Aorta (tissue), 5 donors: ENCODE measurements around the gene YPEL1. TPM values are rescaled to one million over a fixed set of nuclear protein-coding genes. Genes with fewer than 3 reads are reported as not detected.

Experiments
- ATAC-seq: fragments of 200-7000 bp; cut with Tn5 transposase; one replicate; pipeline ENCODE4 v1.9.1; 2022; ENCODE audit warnings: moderate library complexity; ENCODE audit not compliant: low FRiP score
- DNase-seq, 2 donors: peaks; one replicate each; pipeline ENCODE4 v3.0.0-alpha.2; 2020
- H3K27ac ChIP-seq, 2 donors: one replicate each; pipeline ENCODE4 v1.5.1; 2013; ENCODE audit warnings: low read length in 2 of 2, mild to moderate bottlenecking in 2 of 2, moderate library complexity in 2 of 2, control low read depth in 1 of 2, inconsistent platforms in 1 of 2, low read depth in 1 of 2
- H3K27me3 ChIP-seq, 2 donors: one replicate each; pipeline ENCODE4 v1.6.1; 2013; ENCODE audit warnings: control low read depth in 1 of 2, low read length in 1 of 2, mild to moderate bottlenecking in 1 of 2, moderate library complexity in 1 of 2; ENCODE audit not compliant: insufficient read depth in 2 of 2, control insufficient read depth in 1 of 2
- H3K36me3 ChIP-seq, 2 donors: one replicate each; pipeline ENCODE4 v1.6.1; 2013; ENCODE audit warnings: control low read depth in 1 of 2, low read length in 1 of 2, mild to moderate bottlenecking in 1 of 2; ENCODE audit not compliant: insufficient read depth in 2 of 2, control insufficient read depth in 1 of 2
- H3K4me1 ChIP-seq, 2 donors: one replicate each; pipeline ENCODE4 v1.6.1; 2013; ENCODE audit warnings: low read length in 2 of 2, control low read depth in 1 of 2, mild to moderate bottlenecking in 1 of 2, moderate library complexity in 1 of 2; ENCODE audit not compliant: insufficient read depth in 2 of 2, control insufficient read depth in 1 of 2
- H3K4me3 ChIP-seq, 2 donors: one replicate each; pipeline ENCODE4 v1.5.1; 2013; ENCODE audit warnings: low read length in 2 of 2, control low read depth in 1 of 2, mild to moderate bottlenecking in 1 of 2
- H3K9me3 ChIP-seq: one replicate; pipeline ENCODE4 v1.6.1; 2013; ENCODE audit warnings: mild to moderate bottlenecking, low read length; ENCODE audit not compliant: control insufficient read depth
- WGBS, 2 donors: extraction: QIAGEN DNeasy Blood & Tissue Kit; methylation state at CpG; one replicate each; pipeline ENCODE4 v1.1.7; 2013; 5-methylcytosine and 5-hydroxymethylcytosine counted together
- intact Hi-C, 2 donors: fragments of 100-400 bp; cut with DNase I; formaldehyde crosslinking; loops; one replicate each; pipeline versions ENCODE4 v1.14.2 to v1.15.0; 2022
- polyA plus RNA-seq, 2 donors: library from polyadenylated mRNA; stranded (reverse); fragments of 200-250 nt; gene quantifications; one replicate each; pipeline ENCODE4 v1.2.3, GENCODE V29; 2013
- total RNA-seq, 2 donors: library from RNA; stranded (reverse); fragmentation: NEBNext Ultra II Directional; extraction: Animal tissue kit (Norgen Biotek cat#: 25700); gene quantifications; one replicate each; pipeline ENCODE4 v1.2.1, GENCODE V29; 2021
- donor health status: healthy with polysubstance abuse.
- donor health status: Bipolar disorder and iron deficiency.
- donor health status: DM: no; HTN: no; CAD: no.
- donor health status: DM: no; HTN: no; CAD: no.
- donor health status: DM: yes; HTN: yes; CAD: no.

The YPEL1 gene
- total and polyA plus RNA-seq, 4 donors: 2.0 to 9.1 (median 4.8) TPM

- DNase-seq (no peak), ATAC-seq (no peak)
- Histone ChIP-seq H3K36me3 (peaks cover 6 to 7% of the 10 kb centered on the region in 2 donors), H3K27me3 (no peaks in the 10 kb centered on the region), H3K9me3 (no peaks in the 10 kb centered on the region), H3K4me1 (no peaks in the 10 kb centered on the region), H3K27ac (no peak overlapping the region), H3K4me3 (no peak overlapping the region)
- intact Hi-C loops: no loop called here
- 83 to 85% methylated on average over 6 of the region's 6 CpGs for WGBS, 2 donors
These were observed 63.4 kb downstream of the YPEL1 start for GRCh38 chr22:21672107-21672629.

DNA sequence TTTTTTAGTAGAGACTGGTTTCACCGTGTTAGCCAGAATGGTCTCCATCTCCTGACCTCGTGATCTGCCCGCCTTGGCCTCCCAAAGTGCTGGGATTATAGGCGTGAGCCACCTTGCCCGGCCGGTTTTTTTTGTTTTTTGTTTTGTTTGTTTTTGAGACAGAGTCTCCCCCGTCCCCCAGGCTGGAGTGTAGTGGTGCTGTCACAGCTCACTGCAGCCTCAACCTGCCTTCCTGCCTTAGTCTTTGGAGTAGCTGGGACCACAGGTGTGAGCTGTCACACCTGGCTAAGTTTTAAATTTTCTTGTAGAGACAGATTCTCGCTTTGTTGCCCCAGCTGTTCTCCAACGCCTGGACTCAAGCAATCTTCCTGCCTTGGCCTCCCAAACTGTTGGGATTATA lies 66.6 kb downstream of the YPEL1 start:
- intact Hi-C loops: loop anchor here in 1 of 2 donors (5.0 kb wide), 1 partner anchor 268 kb away; no protein-coding TSS in a partner anchor
- H3K4me3 ChIP-seq: no peak overlapping the region
- no peaks in the 10 kb centered on the region for H3K9me3 ChIP-seq
- H3K27ac ChIP-seq: no peak overlapping the region
- no peak for ATAC-seq
- DNase-seq: no peak
- no peaks in the 10 kb centered on the region for H3K4me1 ChIP-seq
- peaks cover 6 to 7% of the 10 kb centered on the region in 2 donors for H3K36me3 ChIP-seq
- H3K27me3 ChIP-seq: no peaks in the 10 kb centered on the region
- WGBS, 2 donors: 86 to 90% methylated on average over 8 to 9 of the region's 9 CpGs

DNA sequence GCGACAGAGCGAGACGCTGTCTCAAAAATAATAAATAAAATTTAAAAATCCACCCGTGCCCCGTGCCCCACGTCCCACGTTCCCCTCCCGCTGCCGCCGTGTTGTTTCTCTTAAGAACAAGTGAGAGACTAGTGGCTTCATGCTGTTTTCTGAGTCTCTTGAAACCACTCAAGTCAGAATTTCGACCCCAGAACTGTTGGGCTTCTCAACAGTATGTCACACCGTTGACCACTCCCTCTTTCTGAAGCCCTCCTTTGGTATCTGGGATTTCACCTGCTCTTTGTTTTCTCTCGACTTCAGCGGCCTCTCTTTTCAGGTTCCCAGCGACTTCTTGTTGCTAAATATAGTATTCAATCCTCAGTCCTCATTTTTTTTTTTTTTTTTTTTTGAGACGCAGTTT lies 68.8 kb downstream of the YPEL1 start:
- H3K4me1 ChIP-seq: no peaks in the 10 kb centered on the region
- ATAC-seq (no peak), DNase-seq (no peak)
- H3K36me3 ChIP-seq: no peaks in the 10 kb centered on the region
- 47% methylated on average over 16 of the region's 16 CpGs for WGBS, 2 donors
- peak overlapping the region in 1 of 2 donors; percentile 85 for H3K4me3 ChIP-seq
- intact Hi-C loops: loop anchor here in 1 of 2 donors (5.0 kb wide), 1 partner anchor 271 kb away; no protein-coding TSS in a partner anchor
- no peaks in the 10 kb centered on the region for H3K9me3 ChIP-seq
- H3K27me3 ChIP-seq: no peaks in the 10 kb centered on the region
- H3K27ac ChIP-seq: no peak overlapping the region

- Histone ChIP-seq H3K4me1 (no peaks in the 10 kb centered on the region), H3K36me3 (no peaks in the 10 kb centered on the region), H3K27ac (peak overlapping the region; percentile 62 to 68), H3K4me3 (peak overlapping the region in 1 of 2 donors; percentile 85), H3K27me3 (no peaks in the 10 kb centered on the region), H3K9me3 (no peaks in the 10 kb centered on the region)
- ATAC-seq (no peak), DNase-seq (no peak)
- intact Hi-C loops: loop anchor here in 1 of 2 donors (5.0 kb wide), 1 partner anchor 272 kb away; no protein-coding TSS in a partner anchor
- 71 to 73% methylated on average over 26 of the region's 26 CpGs for WGBS, 2 donors
These were observed 70.3 kb downstream of the YPEL1 start for GRCh38 chr22:21665047-21665851.

DNA sequence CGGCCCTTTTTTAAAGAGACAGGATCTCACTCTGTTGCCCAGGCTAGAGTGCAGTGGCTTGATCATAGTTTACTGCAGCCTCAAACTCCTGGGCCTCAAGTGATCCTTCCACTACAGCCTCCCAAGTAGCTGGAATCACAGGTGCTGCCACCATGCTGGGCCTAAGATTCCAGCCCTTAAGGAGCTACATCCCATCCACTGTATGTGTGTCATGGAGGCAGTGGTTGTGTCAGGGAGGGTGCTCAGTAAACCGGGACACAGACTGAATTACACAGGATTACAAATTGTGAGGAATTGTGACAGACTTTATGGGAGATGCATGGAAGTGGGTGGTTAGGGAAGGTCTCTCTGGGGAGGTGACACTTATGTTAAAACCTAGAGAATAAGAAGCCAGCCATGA lies 71.9 kb downstream of the YPEL1 start:
- WGBS, 2 donors: 84 to 91% methylated on average over 2 of the region's 2 CpGs
- no peaks in the 10 kb centered on the region for H3K36me3 ChIP-seq
- no peak overlapping the region for H3K27ac ChIP-seq
- H3K27me3 ChIP-seq: no peaks in the 10 kb centered on the region
- no peaks in the 10 kb centered on the region for H3K4me1 ChIP-seq
- ATAC-seq (no peak), DNase-seq (no peak)
- intact Hi-C loops: no loop called here
- no peaks in the 10 kb centered on the region for H3K9me3 ChIP-seq
- H3K4me3 ChIP-seq: no peak overlapping the region

GRCh38 chr22:21661991-21662390 lies 73.6 kb downstream of the YPEL1 start:
- DNase-seq: no peak
- H3K27ac ChIP-seq: no peak overlapping the region
- intact Hi-C loops: no loop called here
- H3K4me3 ChIP-seq: no peak overlapping the region
- no peak for ATAC-seq
- WGBS, 2 donors: 89 to 93% methylated on average over 5 of the region's 5 CpGs
- H3K4me1 ChIP-seq: no peaks in the 10 kb centered on the region
- no peaks in the 10 kb centered on the region for H3K36me3 ChIP-seq
- no peaks in the 10 kb centered on the region for H3K9me3 ChIP-seq
- no peaks in the 10 kb centered on the region for H3K27me3 ChIP-seq

DNA sequence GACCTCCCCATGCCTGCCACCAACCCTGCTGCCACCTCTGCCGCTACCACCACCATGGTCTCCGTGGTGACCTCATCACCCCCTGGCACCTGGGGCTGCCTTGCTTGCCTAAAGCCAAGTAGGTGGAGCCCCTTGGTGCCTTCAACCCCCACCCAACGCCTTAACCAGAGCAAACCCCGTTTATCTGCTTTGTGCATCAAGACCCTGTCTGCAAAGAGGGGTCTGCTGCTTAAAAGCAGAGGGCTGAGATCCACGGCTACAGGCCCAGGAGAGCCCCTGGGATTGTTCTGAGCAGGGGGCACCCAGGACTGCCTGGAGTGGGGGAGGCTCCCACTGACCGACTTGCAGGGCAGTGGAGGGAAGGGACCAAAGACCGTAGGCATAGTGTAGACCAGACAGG lies 74.7 kb downstream of the YPEL1 start:
- no peak for ATAC-seq
- no peak for DNase-seq
- H3K27me3 ChIP-seq: no peaks in the 10 kb centered on the region
- 68 to 77% methylated on average over 7 of the region's 7 CpGs for WGBS, 2 donors
- no peak overlapping the region for H3K4me3 ChIP-seq
- H3K4me1 ChIP-seq: no peaks in the 10 kb centered on the region
- no peaks in the 10 kb centered on the region for H3K36me3 ChIP-seq
- no peaks in the 10 kb centered on the region for H3K9me3 ChIP-seq
- intact Hi-C loops: no loop called here
- H3K27ac ChIP-seq: no peak overlapping the region

DNA sequence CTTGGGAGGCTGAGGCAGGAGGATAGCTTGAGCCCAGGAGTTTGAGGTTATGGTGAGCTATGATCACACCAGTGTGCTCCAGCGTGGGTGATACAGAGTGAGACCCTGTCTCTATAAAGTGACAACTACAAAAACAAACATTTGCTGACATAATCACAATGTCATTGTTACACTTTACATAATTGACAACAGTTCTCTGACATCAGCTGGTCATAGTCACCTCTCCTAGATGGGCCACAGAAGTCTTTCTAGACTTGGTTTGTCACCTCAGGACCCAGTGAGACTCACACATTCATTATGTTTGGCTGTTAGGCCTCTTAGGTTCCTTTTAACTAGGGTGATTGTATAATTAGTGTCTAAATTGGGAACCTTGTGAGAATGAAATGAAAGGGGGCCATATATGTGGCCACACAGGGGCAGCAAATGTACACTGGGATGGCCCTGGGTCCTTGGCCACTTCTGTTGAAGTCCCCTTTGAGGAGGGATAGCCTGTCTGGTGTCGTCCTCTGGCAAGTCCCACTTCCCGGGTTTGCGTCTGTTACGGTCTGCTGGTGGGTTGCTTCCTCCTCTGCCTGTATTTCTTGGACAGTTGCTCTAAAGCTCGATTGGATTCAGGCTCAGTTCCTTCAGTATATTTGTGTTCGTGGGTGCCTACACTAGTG lies 75.6 kb downstream of the YPEL1 start:
- ATAC-seq (no peak), DNase-seq (no peak)
- intact Hi-C loops: no loop called here
- Histone ChIP-seq H3K27ac (no peak overlapping the region), H3K4me1 (no peaks in the 10 kb centered on the region), H3K27me3 (no peaks in the 10 kb centered on the region), H3K36me3 (no peaks in the 10 kb centered on the region), H3K4me3 (no peak overlapping the region), H3K9me3 (no peaks in the 10 kb centered on the region)
- 78 to 81% methylated on average over 7 of the region's 7 CpGs for WGBS, 2 donors
